ENCODE data around the gene KSR1. TPM values are rescaled to one million over a fixed set of nuclear protein-coding genes. Genes with fewer than 3 reads are reported as not detected.

KSR1 gene
- total RNA-seq, 2 donors from 2014 or later = 132 to 194 TPM

- no peaks in the 10 kb centered on the region for H3K9me3 Mint-ChIP-seq
- DNase-seq (ENCODE audit: low spot score in 2 of 2) (no peak), ATAC-seq (no peak)
- H3K36me3 Mint-ChIP-seq = peaks cover 0 to 23% of the 10 kb centered on the region in 2 donors
- H3K27ac Mint-ChIP-seq = peak overlapping the region in 1 of 2 donors; percentile 72
Observed at GRCh38 chr17:27525836-27526603, 69.8 kb downstream of the KSR1 start.

- peak in 1 of 2 donors; percentile 57 for DNase-seq (ENCODE audit: low spot score in 2 of 2)
- H3K27ac Mint-ChIP-seq = peak overlapping the region in 1 of 2 donors; percentile 72
- H3K9me3 Mint-ChIP-seq = no peaks in the 10 kb centered on the region
- ATAC-seq = peak; percentile 67 to 78
- H3K36me3 Mint-ChIP-seq = peaks cover 0 to 23% of the 10 kb centered on the region in 2 donors
Observed at GRCh38 chr17:27526604-27527002, 70.4 kb downstream of the KSR1 start.

DNA sequence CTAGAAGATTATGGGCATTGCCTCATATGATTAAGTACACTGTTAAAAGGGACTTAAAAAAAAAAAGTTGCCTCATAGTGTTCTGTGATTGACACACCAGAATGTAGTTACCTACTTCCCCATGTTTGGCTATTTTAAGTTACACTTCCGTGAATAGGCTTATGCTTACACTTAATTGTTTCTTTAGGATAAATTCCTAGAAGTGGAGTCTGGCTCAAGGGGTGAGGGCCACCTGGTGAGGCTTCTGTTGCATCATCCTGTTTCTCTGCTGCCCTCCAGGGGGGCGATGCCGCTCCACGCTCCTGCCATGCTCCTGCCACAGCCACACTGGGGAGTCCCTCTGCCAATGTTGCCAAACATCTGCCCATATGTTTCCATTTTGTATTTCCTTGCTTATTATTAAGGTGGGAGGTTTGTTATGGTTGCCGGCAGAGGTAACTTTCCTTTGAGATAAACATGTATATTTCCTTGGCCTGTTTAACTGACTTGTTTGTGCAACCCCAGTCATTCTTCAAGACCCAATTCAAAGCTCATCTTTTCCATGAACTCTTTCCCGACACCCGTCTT lies 73.1 kb downstream of the KSR1 start:
- DNase-seq (ENCODE audit: low spot score in 2 of 2) (no peak), ATAC-seq (peak in 1 of 2 donors; percentile 21)
- H3K36me3 Mint-ChIP-seq = peaks cover 0 to 19% of the 10 kb centered on the region in 2 donors
- no peak overlapping the region for H3K27ac Mint-ChIP-seq
- no peaks in the 10 kb centered on the region for H3K9me3 Mint-ChIP-seq

DNA sequence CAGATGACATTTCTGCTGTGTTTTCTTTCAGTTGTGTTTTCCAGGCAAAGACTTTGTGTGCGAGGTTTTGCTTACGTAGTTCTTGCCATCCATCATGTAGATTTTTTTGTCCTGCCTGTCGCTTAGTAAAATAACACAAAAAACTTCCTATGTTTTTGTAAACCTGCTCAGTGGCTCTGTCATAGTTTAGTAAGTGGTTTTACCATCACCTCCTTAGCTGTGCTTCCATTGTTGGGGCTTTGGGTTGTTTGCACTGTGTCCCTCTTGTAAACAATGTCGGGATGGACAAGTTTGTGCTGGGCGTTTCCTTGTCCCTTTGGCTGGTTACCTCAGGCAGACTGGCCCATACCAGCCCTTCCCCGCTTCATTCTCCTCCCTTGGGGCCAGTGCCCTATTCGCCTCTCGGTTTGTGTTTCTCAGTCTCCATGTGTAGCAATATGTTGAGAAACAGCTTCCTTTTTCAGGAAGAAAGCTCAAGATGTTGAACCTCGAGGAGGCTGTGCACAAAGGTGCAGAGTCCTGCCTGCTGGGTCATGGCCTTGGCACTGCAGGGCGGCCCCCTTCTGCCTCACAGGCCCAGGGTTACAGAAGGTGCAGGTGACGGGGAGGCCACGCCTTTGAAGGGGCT lies 74.6 kb downstream of the KSR1 start:
- no peaks in the 10 kb centered on the region for H3K9me3 Mint-ChIP-seq
- H3K36me3 Mint-ChIP-seq = peaks cover 0 to 22% of the 10 kb centered on the region in 2 donors
- peak overlapping the region in 1 of 2 donors; percentile 9 for H3K27ac Mint-ChIP-seq
- DNase-seq (ENCODE audit: low spot score in 2 of 2) (no peak), ATAC-seq (no peak)

- ATAC-seq (no peak), DNase-seq (ENCODE audit: low spot score in 2 of 2) (no peak)
- no peaks in the 10 kb centered on the region for H3K9me3 Mint-ChIP-seq
- H3K36me3 Mint-ChIP-seq = peaks cover 0 to 26% of the 10 kb centered on the region in 2 donors
- peak overlapping the region in 1 of 2 donors; percentile 9 for H3K27ac Mint-ChIP-seq
Observed at GRCh38 chr17:27531469-27531961, 75.3 kb downstream of the KSR1 start.

DNA sequence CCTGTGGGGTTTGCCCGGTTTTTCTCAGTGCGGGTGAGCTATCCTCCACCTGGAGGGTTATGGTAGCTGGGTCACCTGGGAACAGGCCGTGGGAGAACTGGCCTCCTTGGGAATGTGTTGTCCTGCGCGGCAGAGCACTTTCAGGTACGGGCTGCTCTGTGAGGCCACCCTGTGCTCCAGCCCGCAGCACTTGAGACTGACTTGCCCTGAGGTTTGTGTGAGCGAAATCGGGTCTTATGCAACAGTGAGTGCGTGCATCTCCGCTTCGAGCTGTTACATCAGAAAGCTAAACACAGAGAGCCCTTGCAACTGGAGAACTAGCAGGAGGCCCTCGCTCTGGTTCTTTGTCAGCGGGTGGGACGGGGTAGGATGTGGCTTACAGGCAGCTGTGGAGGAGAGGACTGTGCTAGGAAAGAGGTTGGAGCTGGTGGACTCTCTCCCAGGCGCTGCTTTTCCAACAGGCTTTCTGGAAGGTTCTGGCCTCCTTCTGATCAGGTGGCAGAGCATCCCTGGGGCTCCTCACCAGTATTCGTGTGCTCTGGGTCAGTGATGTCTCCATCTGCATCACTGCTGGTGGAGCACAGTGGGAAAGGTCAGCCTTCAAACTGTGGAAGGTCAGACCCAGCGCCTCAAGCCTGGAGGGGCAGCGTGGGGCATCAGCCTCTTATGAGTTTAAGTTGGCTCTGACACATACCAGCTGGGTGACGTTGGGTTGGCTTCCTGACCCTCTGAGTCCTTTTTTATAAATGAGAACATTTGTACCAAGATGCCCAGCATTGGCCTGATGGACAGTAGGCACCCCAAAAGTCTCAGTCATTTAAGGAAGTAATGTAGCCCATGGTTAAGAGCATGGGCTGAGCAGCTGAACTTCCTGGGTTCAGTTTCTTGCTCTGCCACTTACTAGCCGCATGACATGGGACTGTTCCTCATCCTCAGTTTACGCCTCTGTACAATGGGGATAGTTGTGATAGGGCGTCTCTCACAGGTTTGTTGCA lies 76.3 kb downstream of the KSR1 start:
- peak overlapping the region in 1 of 2 donors; percentile 89 for H3K27ac Mint-ChIP-seq
- no peak for ATAC-seq
- no peaks in the 10 kb centered on the region for H3K9me3 Mint-ChIP-seq
- no peak for DNase-seq (ENCODE audit: low spot score in 2 of 2)
- peaks cover 0 to 27% of the 10 kb centered on the region in 2 donors for H3K36me3 Mint-ChIP-seq

GRCh38 chr17:27533874-27534815 lies 77.9 kb downstream of the KSR1 start:
- H3K9me3 Mint-ChIP-seq = no peaks in the 10 kb centered on the region
- peaks cover 0 to 27% of the 10 kb centered on the region in 2 donors for H3K36me3 Mint-ChIP-seq
- H3K27ac Mint-ChIP-seq = no peak overlapping the region
- ATAC-seq (no peak), DNase-seq (ENCODE audit: low spot score in 2 of 2) (no peak)

DNA sequence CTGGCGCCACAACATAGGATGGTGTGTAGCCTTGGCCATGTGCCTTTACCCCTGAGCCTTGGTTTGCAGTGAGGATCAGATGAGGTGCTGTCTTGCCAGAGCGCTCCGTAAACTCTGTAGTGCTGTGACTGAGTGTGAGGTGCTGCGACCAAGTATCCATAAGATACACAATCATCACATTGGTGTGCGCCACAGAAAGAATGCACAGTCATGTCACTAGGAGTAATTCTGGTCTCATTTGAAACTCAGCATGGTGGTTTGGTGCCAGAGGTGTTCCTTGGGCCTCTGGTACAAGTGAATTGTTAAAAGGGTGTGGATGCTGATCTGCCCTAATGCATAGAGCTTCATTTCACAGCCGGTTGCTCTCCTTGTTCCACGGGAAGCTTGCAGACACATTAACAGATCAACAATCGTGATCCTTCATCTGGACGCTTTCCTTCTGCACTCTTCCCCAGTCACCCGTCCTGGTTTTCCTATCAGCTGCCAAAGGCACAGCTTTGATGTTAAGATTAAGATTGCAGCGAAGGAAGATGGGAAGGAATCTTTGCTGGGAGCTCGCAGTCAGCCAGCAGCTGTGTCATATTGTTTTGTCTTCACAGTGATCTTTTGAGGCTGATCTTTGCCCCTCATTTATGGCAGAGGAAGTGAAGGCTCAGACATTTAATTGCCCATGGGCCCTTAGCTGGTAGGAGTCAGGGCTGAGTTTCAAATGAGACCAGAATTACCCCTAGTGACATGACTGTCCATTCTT lies 79.1 kb downstream of the KSR1 start:
- no peaks in the 10 kb centered on the region for H3K9me3 Mint-ChIP-seq
- H3K27ac Mint-ChIP-seq = peak overlapping the region in 1 of 2 donors; percentile 81
- no peak for DNase-seq (ENCODE audit: low spot score in 2 of 2)
- H3K36me3 Mint-ChIP-seq = peaks cover 0 to 18% of the 10 kb centered on the region in 2 donors
- no peak for ATAC-seq

- H3K27ac Mint-ChIP-seq = peak overlapping the region in 1 of 2 donors; percentile 81
- no peak for ATAC-seq
Observed at GRCh38 chr17:27535975-27536374, 79.7 kb downstream of the KSR1 start.

DNA sequence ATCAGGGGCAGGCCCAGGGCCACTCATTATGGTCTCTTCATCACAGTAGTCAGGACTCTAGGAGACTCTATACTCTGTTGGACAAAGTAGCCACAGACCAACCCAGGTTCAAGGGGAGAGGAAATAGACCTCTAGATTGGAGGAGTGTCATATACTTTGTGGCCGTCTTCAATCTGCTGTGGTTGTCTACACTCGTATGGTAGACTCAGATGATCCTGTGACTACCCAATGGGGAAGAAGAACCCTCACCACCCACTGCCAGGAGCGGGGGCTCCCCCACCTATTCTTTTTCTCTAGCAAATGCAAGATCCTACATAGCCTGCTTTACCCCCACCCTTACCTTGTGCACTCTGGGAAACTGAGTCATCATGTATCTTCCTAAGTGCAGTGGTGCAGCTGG lies 80.5 kb downstream of the KSR1 start:
- H3K9me3 Mint-ChIP-seq = no peaks in the 10 kb centered on the region
- H3K36me3 Mint-ChIP-seq = peaks cover 0 to 18% of the 10 kb centered on the region in 2 donors
- DNase-seq (ENCODE audit: low spot score in 2 of 2) (no peak), ATAC-seq (peak in 1 of 2 donors; percentile 71)
- H3K27ac Mint-ChIP-seq = no peak overlapping the region

More at GRCh38 chr17:27535975-27536374, 79.7 kb downstream of the KSR1 start:
- Mint-ChIP-seq H3K36me3 (peaks cover 0 to 18% of the 10 kb centered on the region in 2 donors), H3K9me3 (no peaks in the 10 kb centered on the region)
- DNase-seq (ENCODE audit: low spot score in 2 of 2) = no peak

DNA sequence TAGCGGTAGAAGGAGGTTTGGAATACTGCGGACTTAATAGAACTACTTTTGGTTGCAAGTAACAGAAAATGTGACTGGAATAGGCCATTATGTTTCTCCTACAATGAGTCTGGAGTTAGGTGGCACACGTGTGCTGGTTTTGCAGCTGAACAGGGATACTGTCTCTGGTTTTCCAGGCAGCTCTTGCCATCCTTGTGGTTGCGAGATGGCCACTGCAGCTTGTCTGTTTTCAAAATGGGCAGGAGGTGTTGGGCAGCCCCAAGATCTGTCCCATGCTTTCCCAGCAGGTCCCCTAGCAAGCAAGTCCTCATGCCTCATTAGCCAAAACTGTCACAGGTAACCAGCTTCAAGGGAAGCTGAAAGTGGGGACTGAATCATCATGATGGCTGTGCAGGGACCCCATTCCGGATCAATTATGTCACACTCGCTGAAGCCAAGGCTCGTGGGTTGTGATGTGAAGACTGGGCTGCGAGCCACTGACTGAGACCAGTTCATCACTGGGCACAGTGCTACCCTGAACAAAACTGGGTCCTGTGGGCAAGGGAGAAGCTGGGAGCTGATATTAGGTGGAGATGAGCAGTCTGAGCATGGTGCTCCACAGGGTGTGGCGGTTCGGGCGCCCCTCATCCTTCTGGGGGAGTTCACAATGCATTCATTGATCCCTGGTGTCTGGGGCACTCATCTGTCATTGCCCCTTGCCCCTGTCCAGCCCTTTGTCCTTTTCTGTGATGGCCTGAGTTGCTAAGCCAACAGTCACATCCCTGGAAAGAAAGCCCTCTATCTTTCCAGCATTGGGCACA lies 82.1 kb downstream of the KSR1 start:
- no peak for ATAC-seq
- no peak for DNase-seq (ENCODE audit: low spot score in 2 of 2)
- H3K27ac Mint-ChIP-seq = no peak overlapping the region
- H3K36me3 Mint-ChIP-seq = peaks cover 0 to 14% of the 10 kb centered on the region in 2 donors
- H3K9me3 Mint-ChIP-seq = no peaks in the 10 kb centered on the region

DNA sequence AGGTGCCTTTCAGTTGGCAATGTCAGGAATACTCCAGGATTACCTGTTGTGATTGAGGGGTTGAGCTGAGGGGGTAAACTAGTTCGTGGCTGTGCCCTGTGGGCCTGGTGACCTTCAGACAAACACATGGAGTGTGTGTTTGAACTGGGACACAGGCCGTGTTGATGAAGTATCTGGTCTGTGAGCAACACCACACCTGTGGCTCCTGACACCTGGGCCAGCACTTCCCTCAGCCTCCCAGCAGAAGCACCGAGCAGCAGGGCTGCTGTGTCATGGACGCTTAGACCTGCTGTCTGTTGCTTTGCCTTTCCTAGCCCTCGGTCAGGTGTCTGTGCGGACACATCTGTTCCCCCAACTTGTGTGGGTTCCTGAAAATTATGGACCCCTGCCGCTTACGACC lies 82.9 kb downstream of the KSR1 start:
- ATAC-seq (no peak), DNase-seq (ENCODE audit: low spot score in 2 of 2) (no peak)
- no peaks in the 10 kb centered on the region for H3K9me3 Mint-ChIP-seq
- no peak overlapping the region for H3K27ac Mint-ChIP-seq
- peaks cover 0 to 20% of the 10 kb centered on the region in 2 donors for H3K36me3 Mint-ChIP-seq

- Mint-ChIP-seq H3K36me3 (peaks cover 0 to 20% of the 10 kb centered on the region in 2 donors), H3K27ac (peak overlapping the region in 1 of 2 donors; percentile 29), H3K9me3 (no peaks in the 10 kb centered on the region)
- no peak for DNase-seq (ENCODE audit: low spot score in 2 of 2)
- no peak for ATAC-seq
Observed at GRCh38 chr17:27539794-27540317, 83.6 kb downstream of the KSR1 start.
